ENCODE data around the gene MOCS1.

The MOCS1 gene

DNA sequence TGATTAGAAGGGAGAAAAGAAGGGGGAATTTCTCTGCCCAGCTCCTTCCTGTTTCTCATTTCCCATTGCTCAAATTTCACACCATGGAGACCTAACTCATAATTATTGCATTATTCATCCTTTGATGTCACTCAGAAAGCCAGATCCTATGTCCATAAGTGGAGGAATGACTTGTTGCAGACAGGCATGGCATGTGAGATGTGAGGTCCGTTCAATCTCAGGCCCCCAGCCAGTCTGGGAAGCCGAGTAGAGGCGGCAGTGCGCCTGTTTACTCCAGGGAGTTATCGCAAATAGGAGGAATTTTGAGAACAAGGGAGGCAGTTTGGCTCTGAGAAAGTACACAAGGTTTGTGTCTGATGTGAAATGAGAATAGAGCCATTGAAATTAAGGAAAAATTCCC, 26.9 kb upstream of the MOCS1 start:
- DNase-seq = no peak
- no peaks in the 10 kb centered on the region for H3K36me3 Mint-ChIP-seq

GRCh38 chr6:39958947-39959346, 24.7 kb upstream of the MOCS1 start:
- peaks cover 26 to 40% of the 10 kb centered on the region in 2 donors for H3K27me3 Mint-ChIP-seq
- DNase-seq = no peak
- H3K9me3 Mint-ChIP-seq = peaks cover 4% of the 10 kb centered on the region in 2 donors
- H3K4me3 Mint-ChIP-seq = no peak overlapping the region
- no peak for ATAC-seq (replicated peaks)
- H3K4me1 Mint-ChIP-seq = no peaks in the 10 kb centered on the region
- no peak overlapping the region for H3K27ac Mint-ChIP-seq
- H3K36me3 Mint-ChIP-seq = no peaks in the 10 kb centered on the region

More for the DNA sequence above, 26.9 kb upstream of the MOCS1 start:
- Mint-ChIP-seq H3K4me3 (no peak overlapping the region), H3K4me1 (no peaks in the 10 kb centered on the region), H3K27me3 (peaks cover 28 to 34% of the 10 kb centered on the region in 2 donors), H3K27ac (no peak overlapping the region), H3K9me3 (peaks cover 2 to 4% of the 10 kb centered on the region in 2 donors)
- no peak for ATAC-seq (replicated peaks)

DNA sequence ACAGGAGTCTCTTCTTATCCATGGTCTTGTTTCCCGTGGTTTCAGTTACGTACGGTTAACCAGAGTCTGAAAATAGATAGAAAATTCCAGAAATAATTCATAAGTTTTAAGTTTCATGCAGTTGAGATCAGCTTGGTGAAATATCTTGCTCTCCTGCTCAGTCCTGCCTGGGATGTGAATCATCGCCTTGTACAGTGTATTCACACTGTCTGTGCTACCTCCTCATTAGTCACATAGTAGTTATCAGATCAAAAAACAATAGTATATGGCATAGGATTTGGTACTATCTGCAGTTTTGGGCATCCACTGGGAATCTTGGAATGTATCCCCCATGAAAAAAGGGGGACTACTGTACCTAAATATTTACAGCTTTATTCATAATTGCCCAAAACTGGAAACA, 22.7 kb upstream of the MOCS1 start:
- Mint-ChIP-seq H3K4me3 (no peak overlapping the region), H3K36me3 (no peaks in the 10 kb centered on the region), H3K27me3 (peaks cover 14 to 28% of the 10 kb centered on the region in 2 donors), H3K4me1 (no peaks in the 10 kb centered on the region), H3K27ac (no peak overlapping the region), H3K9me3 (peaks cover 4% of the 10 kb centered on the region in 2 donors)
- DNase-seq (no peak), ATAC-seq (replicated peaks) (no peak)

GRCh38 chr6:39953076-39953618, 18.9 kb upstream of the MOCS1 start:
- Mint-ChIP-seq H3K4me1 (no peaks in the 10 kb centered on the region), H3K4me3 (no peak overlapping the region), H3K27ac (no peak overlapping the region), H3K9me3 (peaks cover 0 to 2% of the 10 kb centered on the region in 2 donors), H3K27me3 (peaks cover 8 to 12% of the 10 kb centered on the region in 2 donors), H3K36me3 (no peaks in the 10 kb centered on the region)
- ATAC-seq (replicated peaks) (no peak), DNase-seq (no peak)

- Mint-ChIP-seq H3K4me1 (no peaks in the 10 kb centered on the region), H3K9me3 (peaks cover 0 to 2% of the 10 kb centered on the region in 2 donors), H3K27ac (no peak overlapping the region), H3K4me3 (no peak overlapping the region), H3K27me3 (peaks cover 6 to 8% of the 10 kb centered on the region in 2 donors), H3K36me3 (no peaks in the 10 kb centered on the region)
- DNase-seq (no peak), ATAC-seq (replicated peaks) (no peak)
Observed at GRCh38 chr6:39952167-39952566, 17.9 kb upstream of the MOCS1 start.

DNA sequence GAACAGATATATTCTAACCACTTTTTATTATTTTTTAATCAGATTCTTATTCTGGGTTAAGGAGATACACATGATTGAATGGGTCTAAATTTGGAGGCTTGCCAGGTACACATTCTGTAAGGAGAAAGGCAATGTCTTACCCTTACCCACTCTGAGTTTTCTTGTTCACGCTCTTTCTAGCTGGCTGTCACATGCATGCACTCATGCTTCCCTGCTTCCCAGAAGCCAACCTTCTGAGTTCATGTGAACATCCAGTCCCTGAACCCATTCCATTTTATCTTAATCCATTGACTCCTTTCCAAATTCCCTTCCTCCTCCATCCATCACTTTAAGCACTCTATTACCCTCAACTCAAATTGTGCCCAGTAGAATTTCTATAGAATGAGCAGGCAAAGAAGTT, 17.5 kb upstream of the MOCS1 start:
- Mint-ChIP-seq H3K4me1 (no peaks in the 10 kb centered on the region), H3K9me3 (peaks cover 0 to 2% of the 10 kb centered on the region in 2 donors), H3K27me3 (peaks cover 6 to 13% of the 10 kb centered on the region in 2 donors), H3K4me3 (no peak overlapping the region), H3K36me3 (no peaks in the 10 kb centered on the region), H3K27ac (no peak overlapping the region)
- DNase-seq = no peak
- ATAC-seq (replicated peaks) = no peak

GRCh38 chr6:39951191-39951590, 16.9 kb upstream of the MOCS1 start:
- no peak overlapping the region for H3K4me3 Mint-ChIP-seq
- peaks cover 10 to 13% of the 10 kb centered on the region in 2 donors for H3K27me3 Mint-ChIP-seq
- no peaks in the 10 kb centered on the region for H3K36me3 Mint-ChIP-seq
- peaks cover 0 to 2% of the 10 kb centered on the region in 2 donors for H3K9me3 Mint-ChIP-seq
- no peaks in the 10 kb centered on the region for H3K4me1 Mint-ChIP-seq
- no peak overlapping the region for H3K27ac Mint-ChIP-seq
- DNase-seq (no peak), ATAC-seq (replicated peaks) (no peak)

- H3K4me1 Mint-ChIP-seq = no peaks in the 10 kb centered on the region
- no peaks in the 10 kb centered on the region for H3K9me3 Mint-ChIP-seq
- H3K27ac Mint-ChIP-seq = no peak overlapping the region
- H3K4me3 Mint-ChIP-seq = no peak overlapping the region
- DNase-seq = no peak
- ATAC-seq (replicated peaks) = no peak
- peaks cover 7 to 8% of the 10 kb centered on the region in 2 donors for H3K27me3 Mint-ChIP-seq
- no peaks in the 10 kb centered on the region for H3K36me3 Mint-ChIP-seq
Observed at GRCh38 chr6:39950125-39950720, 16.0 kb upstream of the MOCS1 start.

DNA sequence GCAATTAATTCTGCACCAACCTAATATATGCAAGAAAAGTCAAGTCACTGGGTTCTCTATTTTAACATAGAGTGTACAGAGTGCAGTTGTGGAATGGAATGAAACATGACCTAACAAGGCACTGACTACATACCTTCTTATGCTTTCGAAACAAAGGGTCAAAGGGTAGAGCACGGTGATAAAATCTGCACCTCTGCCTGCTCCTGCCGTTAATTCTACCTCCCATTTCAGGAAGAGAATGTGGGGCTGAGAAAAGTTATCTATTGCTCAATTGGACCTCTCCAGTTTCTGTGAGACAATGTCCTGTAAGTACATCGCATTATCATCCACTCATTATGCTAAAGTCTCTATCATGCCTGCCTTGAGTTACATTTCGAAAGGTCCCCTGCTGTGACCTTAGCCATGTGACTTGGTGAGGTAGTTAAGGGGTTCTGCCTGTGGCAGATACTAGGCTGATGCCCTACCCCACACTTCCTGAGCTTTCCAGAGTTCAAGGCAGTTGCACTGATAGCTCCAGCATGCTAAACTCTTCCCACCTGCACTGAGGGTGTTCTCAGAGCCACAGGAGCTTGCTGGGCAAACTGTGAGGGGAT, 14.0 kb upstream of the MOCS1 start:
- Mint-ChIP-seq H3K4me1 (no peaks in the 10 kb centered on the region), H3K4me3 (no peak overlapping the region), H3K27me3 (peaks cover 4 to 16% of the 10 kb centered on the region in 2 donors), H3K27ac (no peak overlapping the region), H3K36me3 (no peaks in the 10 kb centered on the region), H3K9me3 (no peaks in the 10 kb centered on the region)
- no peak for ATAC-seq (replicated peaks)
- DNase-seq = no peak

DNA sequence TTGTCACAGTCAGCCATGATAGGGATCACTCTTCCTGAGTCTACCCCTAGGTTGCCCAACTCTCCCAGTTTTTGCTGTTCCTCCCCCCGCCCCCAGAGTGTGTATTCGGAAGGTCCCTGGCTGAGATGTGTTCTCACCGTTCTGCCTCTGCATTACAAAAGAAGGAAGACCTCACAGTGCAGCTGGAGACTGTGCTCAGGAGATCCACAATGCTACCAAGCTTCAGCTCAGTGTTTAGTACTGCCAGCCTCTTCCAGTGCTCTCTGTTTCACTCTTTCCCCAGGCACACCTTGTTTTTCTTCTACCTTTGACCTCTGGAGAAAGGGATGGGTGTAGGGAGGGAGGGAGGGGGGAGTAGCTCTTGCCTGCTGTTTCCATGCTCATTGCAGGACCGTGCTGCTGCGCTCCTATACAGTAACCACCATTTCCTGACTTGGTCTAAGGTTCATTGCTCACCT, 13.4 kb upstream of the MOCS1 start:
- Mint-ChIP-seq H3K36me3 (no peaks in the 10 kb centered on the region), H3K27ac (no peak overlapping the region), H3K27me3 (peaks cover 4 to 22% of the 10 kb centered on the region in 2 donors), H3K4me3 (no peak overlapping the region), H3K4me1 (no peaks in the 10 kb centered on the region), H3K9me3 (no peaks in the 10 kb centered on the region)
- no peak for DNase-seq
- ATAC-seq (replicated peaks) = no peak

DNA sequence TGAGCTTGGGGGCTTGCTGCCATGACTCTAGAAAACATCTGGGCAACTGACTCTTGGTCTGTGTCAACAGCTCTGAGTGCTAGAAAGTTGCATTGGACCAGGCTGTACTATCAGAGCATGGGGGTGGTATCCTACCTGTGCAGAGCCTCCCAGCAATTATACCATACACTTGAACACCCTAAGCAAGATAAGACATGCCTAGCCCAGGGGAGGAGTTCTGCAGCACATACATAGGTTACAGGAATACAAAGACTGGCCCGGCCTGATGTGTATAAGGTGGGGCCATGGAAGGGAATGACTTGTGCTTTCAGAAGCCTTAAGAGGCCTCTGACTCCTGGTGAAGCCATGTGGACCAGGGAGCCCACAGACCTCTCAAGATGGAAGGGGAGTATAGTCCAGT, 11.4 kb upstream of the MOCS1 start:
- H3K36me3 Mint-ChIP-seq = no peaks in the 10 kb centered on the region
- ATAC-seq (replicated peaks) (no peak), DNase-seq (no peak)
- H3K9me3 Mint-ChIP-seq = no peaks in the 10 kb centered on the region
- no peak overlapping the region for H3K4me3 Mint-ChIP-seq
- peaks cover 9 to 28% of the 10 kb centered on the region in 2 donors for H3K27me3 Mint-ChIP-seq
- H3K27ac Mint-ChIP-seq = no peak overlapping the region
- no peaks in the 10 kb centered on the region for H3K4me1 Mint-ChIP-seq

GRCh38 chr6:39942903-39943580, 8.8 kb upstream of the MOCS1 start:
- Mint-ChIP-seq H3K4me1 (no peaks in the 10 kb centered on the region), H3K9me3 (no peaks in the 10 kb centered on the region), H3K27me3 (peaks cover 15 to 34% of the 10 kb centered on the region in 2 donors), H3K36me3 (no peaks in the 10 kb centered on the region), H3K27ac (no peak overlapping the region), H3K4me3 (no peak overlapping the region)
- no peak for DNase-seq
- ATAC-seq (replicated peaks) = no peak

GRCh38 chr6:39941820-39942219, 7.6 kb upstream of the MOCS1 start:
- peaks cover 26 to 42% of the 10 kb centered on the region in 2 donors for H3K27me3 Mint-ChIP-seq
- no peak overlapping the region for H3K4me3 Mint-ChIP-seq
- H3K9me3 Mint-ChIP-seq = no peaks in the 10 kb centered on the region
- H3K36me3 Mint-ChIP-seq = no peaks in the 10 kb centered on the region
- ATAC-seq (replicated peaks) = no peak
- no peak overlapping the region for H3K27ac Mint-ChIP-seq
- no peaks in the 10 kb centered on the region for H3K4me1 Mint-ChIP-seq
- DNase-seq = no peak

DNA sequence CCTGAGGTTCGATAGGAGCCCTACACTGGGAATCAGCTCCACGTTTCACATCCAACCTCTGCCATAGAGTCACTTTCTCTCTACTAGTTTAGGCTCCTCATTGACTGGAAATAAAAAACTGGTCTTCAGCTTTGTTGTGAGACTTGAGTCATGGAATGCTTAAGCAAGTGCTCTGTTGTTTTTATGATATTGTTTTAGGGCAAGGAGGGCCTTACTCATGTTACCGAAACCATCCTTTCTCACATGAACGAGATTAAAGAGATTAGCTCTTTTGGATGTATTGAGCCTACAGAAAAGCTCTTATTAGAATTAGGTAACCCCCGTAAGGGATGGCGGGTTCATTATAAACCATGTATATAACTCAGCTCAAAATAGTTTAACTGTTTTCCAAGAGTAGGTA, 6.9 kb upstream of the MOCS1 start:
- no peak for ATAC-seq (replicated peaks)
- H3K9me3 Mint-ChIP-seq = no peaks in the 10 kb centered on the region
- no peak for DNase-seq
- H3K27ac Mint-ChIP-seq = no peak overlapping the region
- H3K4me1 Mint-ChIP-seq = no peaks in the 10 kb centered on the region
- H3K27me3 Mint-ChIP-seq = peaks cover 23 to 46% of the 10 kb centered on the region in 2 donors
- H3K4me3 Mint-ChIP-seq = no peak overlapping the region
- H3K36me3 Mint-ChIP-seq = no peaks in the 10 kb centered on the region

Data from stimulated activated naive B cell treated with anti-CD40 and anti-IgM and Interleukin-4, amounts not matched to agents 10 μg/mL and 1 μg/mL and 100 μg/mL, for 72 hours (primary cell).